Gastroesophageal sphincter (tissue), 3 donors: ENCODE data around the gene APEX1.

Experiments used
- CTCF ChIP-seq, 4 experiments: fragments of 200-600 bp in 2 of 4; fragments of 450-650 bp in 2 of 4; sonication (generic) in 1 of 4; IDR thresholded peaks; one replicate each; pipeline ENCODE4 v1.5.1; 2017 to 2019; ENCODE audit warnings: antibody characterized with exemption in 4 of 4, mild to moderate bottlenecking in 2 of 4, moderate library complexity in 2 of 4
- POLR2A ChIP-seq, 2 donors: fragments of 450-650 bp; IDR thresholded peaks; one replicate each; pipeline ENCODE4 v1.6.1; 2017; ENCODE audit warnings: antibody characterized with exemption in 2 of 2, mild to moderate bottlenecking in 2 of 2, moderate library complexity in 1 of 2

- TF ChIP-seq POLR2A (IDR thresholded peaks at IDR 0.05) (no peak), CTCF (IDR thresholded peaks at IDR 0.05) (no peak)
These were observed 44.9 kb downstream of the APEX1 start for GRCh38 chr14:20499881-20500280.
